GM19324 (cell line): ENCODE measurements around the gene CEP350.
"Not testable (repeated sequence)": the region's sequence is repeated elsewhere in the genome, so short reads cannot be mapped to it uniquely, and the experiment has no call there.

Experiments used
- ATAC-seq: cut with Tn5 transposase; IDR thresholded peaks from one replicate; pipeline ENCODE4 v1.9.1; 2021; ENCODE audit warnings: mild to moderate bottlenecking, moderate library complexity; ENCODE audit not compliant: unreplicated experiment, low FRiP score

The CEP350 gene

GRCh38 chr1:180112984-180113647 lies 158.5 kb downstream of the CEP350 start:
- no peak for ATAC-seq

- ATAC-seq, result no peak
Observed at GRCh38 chr1:180114396-180114945, 159.9 kb downstream of the CEP350 start.

GRCh38 chr1:180116964-180117763 lies 162.6 kb downstream of the CEP350 start:
- no peak for ATAC-seq

GRCh38 chr1:180117764-180118116 lies 163.1 kb downstream of the CEP350 start:
- no peak for ATAC-seq

- no peak for ATAC-seq
Observed at GRCh38 chr1:180119837-180120236, 165.2 kb downstream of the CEP350 start.

- ATAC-seq, result no peak
Observed at GRCh38 chr1:180123463-180123936, 168.9 kb downstream of the CEP350 start.

GRCh38 chr1:180130651-180131050 lies 176.0 kb downstream of the CEP350 start:
- no peak for ATAC-seq

GRCh38 chr1:180131510-180131909 lies 176.9 kb downstream of the CEP350 start:
- ATAC-seq, result no peak

- ATAC-seq, result no peak
Observed at GRCh38 chr1:180133193-180133592, 178.6 kb downstream of the CEP350 start.

- ATAC-seq, result not testable (repeated sequence)
Observed at GRCh38 chr1:180133688-180134087, 179.1 kb downstream of the CEP350 start.

- no peak for ATAC-seq
Observed at GRCh38 chr1:180135535-180135934, 180.9 kb downstream of the CEP350 start.

GRCh38 chr1:180136331-180136967 lies 181.8 kb downstream of the CEP350 start:
- ATAC-seq, result no peak

- no peak for ATAC-seq
Observed at GRCh38 chr1:180136968-180137356, 182.4 kb downstream of the CEP350 start.

GRCh38 chr1:180137776-180138175 lies 183.2 kb downstream of the CEP350 start:
- ATAC-seq, result no peak

GRCh38 chr1:180141381-180141934 lies 186.8 kb downstream of the CEP350 start:
- ATAC-seq, result no peak

- ATAC-seq, result no peak
Observed at GRCh38 chr1:180143359-180143758, 188.7 kb downstream of the CEP350 start.

- no peak for ATAC-seq
Observed at GRCh38 chr1:180144659-180145357, 190.2 kb downstream of the CEP350 start.

- no peak for ATAC-seq
Observed at GRCh38 chr1:180145446-180145845, 190.8 kb downstream of the CEP350 start.

- ATAC-seq, result no peak
Observed at GRCh38 chr1:180150982-180151381, 196.4 kb downstream of the CEP350 start.

GRCh38 chr1:180151508-180151907 lies 196.9 kb downstream of the CEP350 start:
- ATAC-seq, result no peak
